ENCODE measurements around the gene RFNG. TPM values are rescaled to one million over a fixed set of nuclear protein-coding genes. Genes with fewer than 3 reads are reported as not detected.

Gene RFNG
- total and polyA plus RNA-seq, 2 of the 4 experiments (the other 2 are of a cell fraction) = 6.8 to 47.3 TPM

GRCh38 chr17:82000803-82001570 lies 50.6 kb downstream of the RFNG start:
- Histone ChIP-seq H3K27me3 (ENCODE audit: control insufficient read depth, insufficient read depth, low read length) (no peaks in the 10 kb centered on the region), H2BK20ac (ENCODE audit: low read depth, low read length) (no peak overlapping the region), H3K56ac (ENCODE audit: extremely low read depth, insufficient read depth, low read length) (no peak overlapping the region), H2AK5ac (ENCODE audit: low read depth, low read length) (no peak overlapping the region), H3K18ac (ENCODE audit: low read depth, low read length) (no peak overlapping the region), H3K14ac (replicated peaks; ENCODE audit: low read depth, low read length) (no peak overlapping the region), H2BK5ac (ENCODE audit: low read depth, low read length, poor library complexity, severe bottlenecking) (no peak overlapping the region), H2BK120ac (ENCODE audit: low read depth, low read length) (no peak overlapping the region), H3K9me1 (ENCODE audit: insufficient read depth, low read length) (peaks cover 15% of the 10 kb centered on the region), H2BK15ac (ENCODE audit: low read depth, low read length) (no peak overlapping the region), H3K9me3 (ENCODE audit: control insufficient read depth, insufficient read depth, low read length) (no peaks in the 10 kb centered on the region), H4K91ac (ENCODE audit: insufficient read depth, low read depth, low read length) (no peak overlapping the region), H3K36me3 (ENCODE audit: control insufficient read depth, insufficient read depth, low read length) (peaks cover 6% of the 10 kb centered on the region; the same call in 1 of the 2 replicates), H3K4ac (ENCODE audit: low read depth, low read length) (no peak overlapping the region), H2AK9ac (replicated peaks; ENCODE audit: low read depth, low read length, poor library complexity) (no peak overlapping the region), H3K4me3 (ENCODE audit: insufficient read depth, low read depth, low read length) (no peak overlapping the region), H3K27ac (ENCODE audit: insufficient read depth, low read length) (no peak overlapping the region), H3K4me1 (ENCODE audit: control insufficient read depth, insufficient read depth, low read length) (peaks cover 22% of the 10 kb centered on the region), H3K79me1 (ENCODE audit: low read depth in 1 of 2, low read length in 2 of 2) (peaks cover 11 to 32% of the 10 kb centered on the region in 2 experiments; a peak in 3 of 4 replicates), H4K8ac (ENCODE audit: low read depth in 2 of 2, low read length in 2 of 2) (no peak overlapping the region), H3K4me2 (ENCODE audit: low read depth, low read length) (no peak overlapping the region), H3K9ac (ENCODE audit: low read depth, low read length) (no peak overlapping the region), H4K20me1 (ENCODE audit: insufficient read depth, low read length) (peaks cover 3% of the 10 kb centered on the region; the same call in 1 of the 2 replicates), H3K23ac (ENCODE audit: low read depth, low read length) (no peak overlapping the region), H4K5ac (ENCODE audit: low read depth, low read length) (no peak overlapping the region), H2AFZ (replicated peaks; ENCODE audit: low read length, poor library complexity) (no peak overlapping the region)
- intact Hi-C loops (cut with micrococcal nuclease) (no loop called here), dilution Hi-C loops (cut with HindIII; ENCODE audit: low sequenced_read_pairs, unreplicated experiment) (no loop called here), in situ Hi-C loops (cut with MboI; ENCODE audit: low sequenced_read_pairs) (no loop called here)
- BruUV-seq (replicated peaks) = no TSS peak
- CTCF ChIA-PET = no interaction called here
- POLR2A ChIA-PET (ENCODE audit: unreplicated experiment) = no interaction called here
- no peak for DNase-seq
- WGBS, 2 experiments (ENCODE audit: extremely low coverage in 2 of 2, insufficient read length in 1 of 2) = 73% methylated on average over 20 of the region's 32 CpGs; no CpG with 5 or more reads in 1 of the 2 experiments
- TF ChIP-seq SMC3 (IDR thresholded peaks at IDR 0.05; ENCODE audit: low read depth, low read length) (no peak), CTCF (conservative IDR thresholded peaks at IDR 0.05; ENCODE audit: low read depth, low read length) (no peak), MAFK (IDR thresholded peaks at IDR 0.05; ENCODE audit: low read depth, low read length) (no peak), ELK1 (IDR thresholded peaks at IDR 0.05; ENCODE audit: borderline replicate concordance, low read depth, low read length) (no peak), MAZ (IDR thresholded peaks at IDR 0.05; ENCODE audit: borderline replicate concordance, low read depth, low read length) (no peak), RCOR1 (IDR thresholded peaks at IDR 0.05; ENCODE audit: insufficient replicate concordance, low read length) (no peak), USF2 (IDR thresholded peaks at IDR 0.05; ENCODE audit: low read depth, low read length) (no peak), MXI1 (IDR thresholded peaks at IDR 0.05; ENCODE audit: borderline replicate concordance, low read depth, low read length) (no peak), RAD21 (IDR thresholded peaks at IDR 0.05; ENCODE audit: low read length) (no peak)
- ATAC-seq (ENCODE audit: low read depth) = no peak
